MM.1S (cell line): ENCODE data around the gene MANEAL.

ENCODE experiments used
- EZH2 ChIP-seq: fragments of 300-600 bp; sonication (generic); optimal IDR thresholded peaks from 2 replicates; pipeline ENCODE3; 2017; ENCODE audit warnings: low read depth, mild to moderate bottlenecking, antibody characterized with exemption, low read length, mixed read lengths
- TF ChIP-seq, protein P1 (sequence below): fragments of 300-600 bp; sonication (generic); IDR thresholded peaks from 2 replicates; pipeline ENCODE4 v1.5.1; 2016; ENCODE audit warnings: antibody characterized with exemption, low read length, mixed read lengths

DNA sequence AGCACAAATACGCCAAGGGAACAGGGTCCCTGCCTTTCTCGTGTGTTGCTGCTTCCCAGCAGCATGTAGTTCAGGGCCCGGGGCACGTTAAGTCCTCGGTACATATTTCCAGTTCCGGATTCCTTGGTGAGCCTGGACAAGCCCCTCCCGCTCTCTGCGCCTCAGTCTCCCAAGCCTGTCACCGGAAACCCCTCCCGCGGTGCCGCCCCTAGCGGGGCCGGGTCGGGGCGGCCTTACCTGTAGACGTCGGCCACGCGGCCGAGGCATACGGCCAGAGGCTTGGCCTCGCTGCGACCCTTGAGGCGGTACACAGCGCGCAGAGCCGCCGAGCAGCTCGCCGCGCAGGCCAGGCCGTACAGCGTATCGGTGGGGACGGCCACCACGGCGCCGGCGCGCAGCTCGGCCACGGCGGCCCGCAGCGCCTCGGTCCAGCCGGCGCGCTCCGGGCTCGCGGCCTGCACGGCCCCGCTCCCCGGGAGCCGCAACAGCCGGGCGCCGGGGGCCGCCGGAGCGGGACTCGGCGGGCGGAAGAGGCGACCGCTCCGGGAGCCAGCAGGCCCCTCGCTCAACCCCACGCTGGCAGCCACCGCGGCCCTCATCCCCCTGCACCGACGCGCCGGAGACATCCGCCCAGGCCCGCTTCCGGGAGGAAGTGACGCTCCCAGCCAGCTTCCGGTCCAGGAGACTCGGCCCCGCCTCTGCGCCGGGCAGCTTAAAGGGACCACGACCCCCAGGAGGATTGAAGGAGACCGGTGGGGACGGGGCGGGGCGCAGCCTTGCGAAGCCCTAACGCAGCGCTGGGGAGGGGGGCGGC is 14.1 kb downstream of the MANEAL start, which contains the start of the genes C1orf122 and YRDC:
- no peak for TF ChIP-seq EZH2
- TF ChIP-seq, protein P1, sequence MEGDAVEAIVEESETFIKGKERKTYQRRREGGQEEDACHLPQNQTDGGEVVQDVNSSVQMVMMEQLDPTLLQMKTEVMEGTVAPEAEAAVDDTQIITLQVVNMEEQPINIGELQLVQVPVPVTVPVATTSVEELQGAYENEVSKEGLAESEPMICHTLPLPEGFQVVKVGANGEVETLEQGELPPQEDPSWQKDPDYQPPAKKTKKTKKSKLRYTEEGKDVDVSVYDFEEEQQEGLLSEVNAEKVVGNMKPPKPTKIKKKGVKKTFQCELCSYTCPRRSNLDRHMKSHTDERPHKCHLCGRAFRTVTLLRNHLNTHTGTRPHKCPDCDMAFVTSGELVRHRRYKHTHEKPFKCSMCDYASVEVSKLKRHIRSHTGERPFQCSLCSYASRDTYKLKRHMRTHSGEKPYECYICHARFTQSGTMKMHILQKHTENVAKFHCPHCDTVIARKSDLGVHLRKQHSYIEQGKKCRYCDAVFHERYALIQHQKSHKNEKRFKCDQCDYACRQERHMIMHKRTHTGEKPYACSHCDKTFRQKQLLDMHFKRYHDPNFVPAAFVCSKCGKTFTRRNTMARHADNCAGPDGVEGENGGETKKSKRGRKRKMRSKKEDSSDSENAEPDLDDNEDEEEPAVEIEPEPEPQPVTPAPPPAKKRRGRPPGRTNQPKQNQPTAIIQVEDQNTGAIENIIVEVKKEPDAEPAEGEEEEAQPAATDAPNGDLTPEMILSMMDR = no peak
